Bone marrow (tissue), 2 donors: Measurements from ENCODE around the gene ASS1.
"Not testable (repeated sequence)": the region's sequence is repeated elsewhere in the genome, so short reads cannot be mapped to it uniquely, and the experiment has no call there.

Experiments
- DNase-seq, 2 donors: peaks; one replicate each; lab custom pipeline; 2025; lab: John Stamatoyannopoulos, UW

Gene ASS1

DNA sequence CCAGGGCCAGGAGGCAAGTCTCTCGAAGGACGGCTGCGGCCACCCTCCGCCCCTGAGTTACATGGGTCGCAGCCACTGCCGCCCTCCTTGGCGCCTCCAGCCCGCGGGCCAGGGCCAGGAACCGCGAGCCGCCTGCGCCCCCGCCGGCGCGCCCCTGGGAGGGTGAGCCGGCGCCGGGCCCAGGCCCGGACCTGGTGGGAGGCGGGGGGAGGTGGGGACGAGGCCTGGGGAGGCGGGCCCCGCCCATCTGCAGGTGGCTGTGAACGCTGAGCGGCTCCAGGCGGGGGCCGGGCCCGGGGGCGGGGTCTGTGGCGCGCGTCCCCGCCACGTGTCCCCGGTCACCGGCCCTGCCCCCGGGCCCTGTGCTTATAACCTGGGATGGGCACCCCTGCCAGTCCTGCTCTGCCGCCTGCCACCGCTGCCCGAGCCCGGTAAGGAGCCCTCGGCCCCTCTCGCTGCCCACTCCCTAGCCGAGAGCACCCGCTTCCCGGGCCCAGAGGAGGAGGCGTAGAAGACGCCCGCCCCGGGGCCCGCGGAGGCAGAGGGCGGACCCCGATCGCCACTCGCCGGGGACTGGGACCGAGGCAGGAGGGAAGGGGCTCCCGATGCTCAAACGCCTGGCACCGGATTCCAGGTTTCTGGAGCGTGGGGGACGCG lies at the start of gene ASS1:
Gene ASS1 (plus strand): TSS at position 397 of the 657 bp plus-strand sequence. CDS start 7,268 bp downstream, outside the sequence.
- no peak for DNase-seq

DNA sequence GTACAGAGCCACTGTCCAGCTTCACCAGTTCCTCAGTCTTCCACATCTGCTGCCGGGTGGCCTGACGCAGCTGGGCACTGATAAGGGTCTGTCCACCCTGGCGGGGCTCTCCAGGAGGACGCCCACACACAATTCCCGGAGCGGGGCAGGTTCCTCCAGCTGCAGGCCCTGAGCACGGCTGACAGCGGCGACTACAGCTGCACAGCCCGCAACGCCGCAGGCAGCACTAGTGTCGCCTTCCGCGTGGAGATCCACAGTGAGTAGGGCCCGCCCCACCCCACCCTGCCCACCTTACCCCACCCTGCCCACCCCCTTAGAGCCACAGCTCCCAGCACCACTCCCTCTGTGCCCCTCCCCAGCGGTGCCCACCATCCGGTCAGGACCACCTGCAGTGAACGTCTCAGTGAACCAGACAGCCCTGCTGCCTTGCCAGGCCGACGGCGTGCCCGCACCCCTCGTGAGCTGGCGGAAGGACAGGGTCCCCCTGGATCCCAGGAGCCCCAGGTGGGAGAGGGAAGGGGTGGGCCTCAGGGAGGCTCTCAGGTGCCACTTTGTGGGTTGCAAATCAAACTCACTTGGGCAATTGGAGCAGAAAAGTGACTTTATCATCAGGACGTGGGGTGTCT lies 48.8 kb upstream of the ASS1 start:
- no peak for DNase-seq

- no peak for DNase-seq
Measured at GRCh38 chr9:130396581-130396980, 48.2 kb upstream of the ASS1 start.

GRCh38 chr9:130398487-130399240 lies 46.1 kb upstream of the ASS1 start:
- no peak for DNase-seq

- DNase-seq, result no peak
Measured at GRCh38 chr9:130399768-130400167, 45.0 kb upstream of the ASS1 start.

DNA sequence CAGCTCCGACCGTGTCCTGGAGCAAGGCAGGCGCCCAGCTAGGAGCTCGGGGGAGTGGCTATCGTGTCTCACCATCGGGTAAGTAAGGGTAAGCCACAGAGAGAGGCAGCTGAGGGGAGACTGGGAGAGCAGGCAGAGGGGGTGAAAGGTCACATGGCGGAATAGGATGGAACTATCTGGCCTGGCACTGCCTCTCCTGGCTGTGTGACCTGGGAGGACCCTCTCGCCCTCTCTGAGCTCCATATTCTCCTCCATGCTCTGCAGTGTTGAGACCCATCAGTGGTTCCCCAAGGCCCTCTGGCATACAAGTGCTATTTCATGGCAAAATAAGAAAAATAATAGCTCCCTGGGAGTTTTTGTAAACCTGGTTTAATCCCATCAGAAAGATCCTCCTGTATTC lies 43.9 kb upstream of the ASS1 start:
- DNase-seq, result no peak

GRCh38 chr9:130401742-130402141 lies 43.0 kb upstream of the ASS1 start:
- DNase-seq, result not testable (repeated sequence)

DNA sequence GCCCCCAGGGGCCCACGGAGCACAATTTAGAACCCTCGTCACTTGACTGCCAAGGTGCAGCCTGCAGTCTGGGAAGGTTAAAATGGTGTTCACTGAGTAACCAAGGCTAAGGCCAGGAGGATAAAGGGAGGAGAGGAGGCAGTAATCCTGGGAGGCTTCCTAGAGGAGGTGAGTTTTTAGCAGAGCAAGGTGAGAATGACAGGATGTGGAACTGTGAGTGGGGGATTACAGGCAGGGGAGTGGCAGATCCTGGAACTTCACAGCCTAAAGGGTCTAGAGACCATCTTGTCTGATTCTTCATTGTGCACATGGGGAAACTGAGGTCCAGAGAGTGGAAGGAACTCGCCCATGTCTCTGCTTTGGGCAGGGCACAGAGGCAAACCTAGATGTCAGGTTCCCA lies 42.5 kb upstream of the ASS1 start:
- no peak for DNase-seq

- DNase-seq, result no peak
Measured at GRCh38 chr9:130402645-130403440, 41.9 kb upstream of the ASS1 start.

- no peak for DNase-seq
Measured at GRCh38 chr9:130405657-130406257, 39.0 kb upstream of the ASS1 start.

- no peak for DNase-seq
Measured at GRCh38 chr9:130406278-130406895, 38.4 kb upstream of the ASS1 start.

GRCh38 chr9:130407916-130408663 lies 36.7 kb upstream of the ASS1 start:
- no peak for DNase-seq

- no peak for DNase-seq
Measured at GRCh38 chr9:130408669-130409068, 36.1 kb upstream of the ASS1 start.

- DNase-seq, result no peak
Measured at GRCh38 chr9:130409246-130409645, 35.5 kb upstream of the ASS1 start.

DNA sequence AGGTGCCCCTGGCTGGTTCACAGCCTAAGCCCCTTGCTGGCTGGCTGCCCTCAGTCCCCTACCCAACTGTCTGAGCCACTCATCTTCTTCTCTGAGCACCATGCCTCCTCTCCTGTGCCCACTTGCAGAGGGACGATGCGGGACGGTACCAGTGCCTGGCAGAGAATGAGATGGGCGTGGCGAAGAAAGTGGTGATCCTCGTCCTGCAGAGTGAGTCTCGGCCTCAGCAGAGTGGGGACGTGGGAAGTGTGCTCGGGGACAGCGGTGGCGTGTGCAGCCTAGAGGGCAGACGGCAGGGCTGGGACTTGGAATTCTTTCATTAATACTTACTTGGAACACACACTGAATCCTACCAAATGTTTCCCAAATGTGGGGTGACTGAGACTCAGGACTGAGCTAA lies 34.3 kb upstream of the ASS1 start:
- DNase-seq, result no peak

DNA sequence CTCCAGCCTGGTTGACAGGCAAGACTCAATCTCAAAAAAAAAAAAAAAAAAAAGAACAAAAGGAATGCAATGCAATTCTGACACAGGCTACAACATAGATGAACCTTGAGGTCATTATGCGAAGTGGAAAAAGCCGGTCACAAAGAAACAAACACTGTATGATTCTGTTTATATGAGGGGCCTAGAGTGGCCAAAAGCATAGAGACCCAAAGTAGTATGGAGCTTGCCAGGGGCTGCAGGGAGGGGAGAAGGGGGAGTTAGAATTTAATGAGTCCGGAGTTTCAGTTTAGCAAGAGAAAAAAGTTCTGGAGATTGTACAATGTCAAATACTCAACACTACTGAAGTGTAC lies 33.2 kb upstream of the ASS1 start:
- no peak for DNase-seq

GRCh38 chr9:130414081-130414731 lies 30.6 kb upstream of the ASS1 start:
- DNase-seq, result no peak

- no peak for DNase-seq
Measured at GRCh38 chr9:130414910-130415746, 29.6 kb upstream of the ASS1 start.

- DNase-seq, result no peak
Measured at GRCh38 chr9:130417602-130418001, 27.2 kb upstream of the ASS1 start.
